GM12872 (cell line): ENCODE measurements around the gene TRIM3.

Source experiments
- CTCF ChIP-seq: IDR thresholded peaks from 3 replicates; pipeline ENCODE4 v1.5.1; 2011; ENCODE audit warnings: low read depth, mild to moderate bottlenecking, low read length, moderate library complexity; ENCODE audit not compliant: insufficient read depth

Gene TRIM3

DNA sequence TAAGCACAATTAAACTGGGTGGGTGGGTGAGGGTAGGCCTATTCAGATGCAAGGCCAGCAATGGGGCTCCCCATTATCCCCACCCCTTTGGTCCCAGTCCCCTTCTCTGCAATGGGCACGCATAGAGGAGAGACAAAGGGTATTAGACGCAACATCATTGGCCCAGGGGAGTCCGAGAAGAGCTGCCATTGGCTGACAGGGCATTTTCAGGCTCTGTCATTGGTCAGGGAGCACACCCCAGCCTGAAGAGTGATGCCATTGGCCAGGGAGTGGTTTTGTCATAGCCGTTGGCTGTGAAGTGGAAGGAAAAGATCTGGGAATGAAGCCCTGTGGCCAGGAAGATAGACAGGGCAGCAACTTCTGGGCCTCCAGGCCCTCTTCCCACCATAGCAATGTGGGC, 2.8 kb upstream of the TRIM3 start:
- TF ChIP-seq CTCF = no peak

DNA sequence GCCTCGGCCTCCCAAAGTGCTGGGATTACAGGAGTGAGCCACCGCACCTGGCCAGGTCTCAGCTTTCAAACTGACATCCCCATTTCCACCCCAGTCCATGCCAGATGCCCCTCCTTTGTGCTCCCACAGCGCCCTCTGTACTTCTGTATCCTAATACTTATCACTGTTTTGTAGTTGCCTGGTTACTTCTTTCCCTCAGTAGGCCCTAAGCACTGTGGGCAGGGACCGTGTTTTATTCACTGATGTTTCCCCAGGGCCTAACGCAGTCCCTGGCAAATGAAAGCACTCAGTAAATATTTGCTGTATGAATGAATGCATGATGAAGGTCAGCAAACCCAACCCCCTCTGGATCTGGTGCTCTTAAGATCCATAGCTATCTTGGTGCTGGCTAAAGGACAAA, 2.2 kb upstream of the TRIM3 start:
- TF ChIP-seq CTCF = no peak

DNA sequence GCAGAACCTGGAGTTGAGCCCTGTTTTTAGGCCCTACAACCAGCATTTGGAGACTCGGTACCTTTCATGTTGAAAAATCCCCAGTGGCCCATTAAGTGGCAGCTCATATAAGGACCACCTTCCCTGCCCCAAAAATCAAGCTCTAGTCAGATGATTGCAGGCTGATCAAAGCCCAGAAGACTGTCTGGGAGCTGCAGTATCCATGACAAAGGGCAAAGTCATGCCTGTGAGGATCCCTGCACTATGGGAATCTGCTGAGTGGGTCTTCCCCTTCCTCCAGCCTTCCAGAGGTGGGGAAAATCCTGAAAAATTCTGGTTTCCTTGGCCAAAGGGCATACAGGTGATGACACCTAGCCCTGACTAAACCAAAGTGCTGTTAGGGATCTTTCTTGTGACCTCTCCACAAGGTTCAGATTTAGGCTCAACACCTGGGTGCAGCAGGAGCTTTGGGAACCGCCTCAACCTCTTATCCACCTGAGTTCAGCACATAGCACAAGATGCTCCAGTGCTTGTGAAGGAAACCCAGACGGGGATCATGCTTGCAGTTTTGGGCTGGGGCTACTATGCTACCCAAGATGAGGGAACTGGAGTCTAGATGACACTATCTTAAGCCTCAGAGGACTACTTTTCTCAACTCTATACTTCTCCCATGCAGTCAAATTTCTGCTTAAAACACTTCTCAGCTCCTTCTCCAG, 1.2 kb upstream of the TRIM3 start:
- no peak for TF ChIP-seq CTCF

- TF ChIP-seq CTCF = no peak
Observed at GRCh38 chr11:6474413-6474792, 662 bp upstream of the TRIM3 start.

DNA sequence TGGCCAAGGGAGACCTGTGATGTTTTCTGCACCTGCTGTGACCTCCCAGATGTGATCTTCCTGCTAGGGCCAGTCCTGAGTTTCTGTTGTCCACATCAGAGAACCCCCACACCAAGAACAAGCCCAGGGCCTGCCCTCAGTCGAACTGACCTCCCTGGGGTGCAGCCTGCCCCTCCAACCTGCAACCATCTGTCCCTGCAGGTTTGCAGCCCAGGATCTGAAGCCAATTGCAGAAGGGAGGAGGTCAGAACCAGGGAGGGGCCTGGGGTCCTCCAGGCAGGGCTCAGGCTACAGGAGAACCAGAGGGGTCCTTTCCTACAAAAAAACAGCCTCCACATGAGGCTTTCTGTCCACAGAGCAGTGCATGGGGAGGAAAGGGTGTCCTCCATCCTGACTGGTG, 807 bp downstream of the TRIM3 start:
- no peak for TF ChIP-seq CTCF

GRCh38 chr11:6469599-6469998, 4.1 kb downstream of the TRIM3 start:
- no peak for TF ChIP-seq CTCF

GRCh38 chr11:6468712-6469495, 4.8 kb downstream of the TRIM3 start:
- no peak for TF ChIP-seq CTCF
